Measurements from ENCODE around the gene LZTFL1. TPM values are rescaled to one million over a fixed set of nuclear protein-coding genes. Genes with fewer than 3 reads are reported as not detected.

LZTFL1 gene
- total and polyA plus RNA-seq, 4 donors, result 3.4 to 11.8 (median 5.7) TPM

GRCh38 chr3:45782381-45782780 is 59.5 kb downstream of the LZTFL1 start:
- H3K4me1 ChIP-seq (ENCODE audit: control insufficient read depth in 4 of 4, insufficient read depth in 4 of 4, low read length in 3 of 4), result peaks cover 0 to 8% (median 5%) of the 10 kb centered on the region in 4 donors
- DNase-seq (ENCODE audit: low spot score), result no peak
- WGBS, result 90% methylated on average over 3 of the region's 3 CpGs
- H3K9ac ChIP-seq (ENCODE audit: low read depth in 1 of 2, low read length in 2 of 2), result no peak overlapping the region
- no peak for TF ChIP-seq RXRA (IDR thresholded peaks at IDR 0.05)
- no peak for TF ChIP-seq GABPA (IDR thresholded peaks at IDR 0.05 in 1 of 2, conservative IDR thresholded peaks at IDR 0.05 in 1 of 2)
- no peak for TF ChIP-seq RAD21 (IDR thresholded peaks at IDR 0.05)
- TF ChIP-seq HNF4G (IDR thresholded peaks at IDR 0.05), result no peak
- TF ChIP-seq HNF4A (conservative IDR thresholded peaks at IDR 0.05), result no peak
- TF ChIP-seq SP1 (IDR thresholded peaks at IDR 0.05), result no peak
- no peak for TF ChIP-seq JUND (IDR thresholded peaks at IDR 0.05)
- TF ChIP-seq FOXA1 (IDR thresholded peaks at IDR 0.05), result no peak
- TF ChIP-seq MAX (IDR thresholded peaks at IDR 0.05), result no peak
- no peaks in the 10 kb centered on the region for H3K27me3 ChIP-seq (ENCODE audit: control insufficient read depth in 4 of 4, insufficient read depth in 4 of 4, low read length in 3 of 4)
- H3K36me3 ChIP-seq (ENCODE audit: control insufficient read depth in 4 of 4, insufficient read depth in 3 of 4, low read depth in 1 of 4, low read length in 3 of 4), result no peaks in the 10 kb centered on the region
- H3K4me3 ChIP-seq (ENCODE audit: low read depth in 1 of 3, low read length in 3 of 3), result no peak overlapping the region
- H3K9me3 ChIP-seq (ENCODE audit: control insufficient read depth in 4 of 4, low read length in 3 of 4), result no peaks in the 10 kb centered on the region
- no peak overlapping the region for H3K27ac ChIP-seq (ENCODE audit: low read depth in 1 of 2, low read length in 2 of 2)

GRCh38 chr3:45781841-45782240 is 60.1 kb downstream of the LZTFL1 start:
- Histone ChIP-seq H3K9me3 (ENCODE audit: control insufficient read depth in 4 of 4, low read length in 3 of 4) (no peaks in the 10 kb centered on the region), H3K36me3 (ENCODE audit: control insufficient read depth in 4 of 4, insufficient read depth in 3 of 4, low read depth in 1 of 4, low read length in 3 of 4) (no peaks in the 10 kb centered on the region)
- peak; percentile 14 for DNase-seq (ENCODE audit: low spot score)

More at GRCh38 chr3:45781841-45782240, 60.1 kb downstream of the LZTFL1 start:
- TF ChIP-seq JUND (IDR thresholded peaks at IDR 0.05), result no peak
- no peak for TF ChIP-seq TAF1 (conservative IDR thresholded peaks at IDR 0.05)
- TF ChIP-seq NR2F2 (IDR thresholded peaks at IDR 0.05), result no peak
- no peak for TF ChIP-seq FOXA1 (IDR thresholded peaks at IDR 0.05)
- TF ChIP-seq CTCF (IDR thresholded peaks at IDR 0.05; ENCODE audit: low read depth, low read length, missing input control), result no peak
- no peak for TF ChIP-seq MAX (IDR thresholded peaks at IDR 0.05)
- no peak for TF ChIP-seq HNF4G (IDR thresholded peaks at IDR 0.05)
- TF ChIP-seq RXRA (IDR thresholded peaks at IDR 0.05), result no peak
- no peak for TF ChIP-seq ATF3 (IDR thresholded peaks at IDR 0.05)
- Histone ChIP-seq H3K27ac (ENCODE audit: low read depth in 1 of 2, low read length in 2 of 2) (no peak overlapping the region), H3K4me3 (ENCODE audit: low read depth in 1 of 3, low read length in 3 of 3) (no peak overlapping the region), H3K4me1 (ENCODE audit: control insufficient read depth in 4 of 4, insufficient read depth in 4 of 4, low read length in 3 of 4) (peaks cover 0 to 8% (median 5%) of the 10 kb centered on the region in 4 donors), H3K9ac (ENCODE audit: low read depth in 1 of 2, low read length in 2 of 2) (no peak overlapping the region), H3K27me3 (ENCODE audit: control insufficient read depth in 4 of 4, insufficient read depth in 4 of 4, low read length in 3 of 4) (no peaks in the 10 kb centered on the region)
- 94% methylated on average over 12 of the region's 12 CpGs for WGBS
